Thoracic aorta (tissue), 2 donors: ENCODE results near the gene GYS2. TPM values are rescaled to one million over a fixed set of nuclear protein-coding genes. Genes with fewer than 3 reads are reported as not detected.
"Not testable (repeated sequence)": the region's sequence is repeated elsewhere in the genome, so short reads cannot be mapped to it uniquely, and the experiment has no call there.

Experiments
- ATAC-seq: fragments of 150-250 bp; one replicate; pipeline ENCODE4 v1.8.0; 2017; ENCODE audit warnings: low read depth; ENCODE audit not compliant: insufficient number of reproducible peaks, low FRiP score
- DNase-seq: peaks from one replicate; pipeline ENCODE4 v3.0.0-alpha.2; 2020; ENCODE audit warnings: low spot score
- H3K27ac ChIP-seq, 2 donors: fragments of 200-600 bp; sonication (generic); 1 replicate in 1 of 2; 2 replicates in 1 of 2; pipeline ENCODE4 v1.5.1; 2016; ENCODE audit warnings: mild to moderate bottlenecking in 2 of 2, moderate library complexity in 2 of 2
- H3K27me3 ChIP-seq: fragments of 200-600 bp; sonication (generic); replicated peaks from 2 replicates; pipeline ENCODE4 v1.6.0; 2016; ENCODE audit warnings: mild to moderate bottlenecking; ENCODE audit not compliant: insufficient read depth
- H3K36me3 ChIP-seq: fragments of 200-600 bp; sonication (generic); one replicate; pipeline ENCODE4 v1.5.1; 2016
- H3K4me1 ChIP-seq, 2 donors: fragments of 200-600 bp; sonication (generic); 1 replicate in 1 of 2; 2 replicates in 1 of 2; pipeline versions ENCODE4 v1.5.1 to v1.6.0; 2016; ENCODE audit warnings: low read depth in 2 of 2, mild to moderate bottlenecking in 1 of 2; ENCODE audit not compliant: control insufficient read depth in 1 of 2
- H3K4me3 ChIP-seq: fragments of 200-600 bp; sonication (generic); 2 replicates; pipeline ENCODE4 v1.5.1; 2016; ENCODE audit warnings: mild to moderate bottlenecking
- H3K9me3 ChIP-seq: fragments of 200-600 bp; sonication (generic); 2 replicates; pipeline ENCODE4 v1.5.1; 2016
- CTCF ChIP-seq: fragments of 200-600 bp; sonication (generic); IDR thresholded peaks from one replicate; pipeline ENCODE4 v1.5.1; 2019; ENCODE audit warnings: antibody characterized with exemption
- total RNA-seq, 2 donors: library from RNA; depleted of rRNA; stranded (reverse); fragments of >200 nt; gene quantifications; one replicate each; pipeline versions ENCODE4 v1.1.0 to v1.2.3, GENCODE V29; 2016

The GYS2 gene
- total RNA-seq, 2 donors from 2014 or later: not detected

GRCh38 chr12:21598651-21599050, 6.0 kb downstream of the GYS2 start:
- Histone ChIP-seq H3K36me3 (no peaks in the 10 kb centered on the region), H3K27me3 (no peaks in the 10 kb centered on the region), H3K4me1 (no peaks in the 10 kb centered on the region), H3K4me3 (no peak overlapping the region), H3K27ac (no peak overlapping the region), H3K9me3 (no peaks in the 10 kb centered on the region)
- ATAC-seq (no peak), DNase-seq (no peak)
- TF ChIP-seq CTCF: no peak

- not testable (repeated sequence) for DNase-seq, H3K4me1 ChIP-seq, H3K27ac ChIP-seq, H3K27me3 ChIP-seq, H3K36me3 ChIP-seq, ATAC-seq, H3K4me3 ChIP-seq
- H3K9me3 ChIP-seq: peaks cover 11% of the 10 kb centered on the region
Observed at GRCh38 chr12:21595356-21595755, 9.3 kb downstream of the GYS2 start.

- no peak for DNase-seq
- Histone ChIP-seq H3K27ac (no peak overlapping the region), H3K9me3 (peaks cover under 1% of the 10 kb centered on the region), H3K4me1 (no peaks in the 10 kb centered on the region), H3K27me3 (no peaks in the 10 kb centered on the region), H3K36me3 (no peaks in the 10 kb centered on the region), H3K4me3 (no peak overlapping the region)
- TF ChIP-seq CTCF: no peak
- no peak for ATAC-seq
Observed at GRCh38 chr12:21585485-21585884, 19.2 kb downstream of the GYS2 start.

GRCh38 chr12:21584403-21585182, 20.1 kb downstream of the GYS2 start:
- H3K27ac ChIP-seq, H3K4me1 ChIP-seq, H3K4me3 ChIP-seq, H3K27me3 ChIP-seq, DNase-seq, H3K9me3 ChIP-seq, H3K36me3 ChIP-seq, ATAC-seq: not testable (repeated sequence)

GRCh38 chr12:21583587-21583986, 21.1 kb downstream of the GYS2 start:
- Histone ChIP-seq H3K27ac (no peak overlapping the region), H3K4me3 (no peak overlapping the region), H3K9me3 (no peaks in the 10 kb centered on the region), H3K4me1 (no peaks in the 10 kb centered on the region), H3K27me3 (no peaks in the 10 kb centered on the region), H3K36me3 (no peaks in the 10 kb centered on the region)
- TF ChIP-seq CTCF: no peak
- ATAC-seq (no peak), DNase-seq (no peak)

- Histone ChIP-seq H3K27ac (no peak overlapping the region), H3K27me3 (no peaks in the 10 kb centered on the region), H3K9me3 (no peaks in the 10 kb centered on the region), H3K4me3 (no peak overlapping the region), H3K4me1 (no peaks in the 10 kb centered on the region), H3K36me3 (no peaks in the 10 kb centered on the region)
- TF ChIP-seq CTCF: no peak
- no peak for DNase-seq
- no peak for ATAC-seq
Observed at GRCh38 chr12:21580748-21581516, 23.7 kb downstream of the GYS2 start.
